HG02852 (cell line): ENCODE data around the gene FBXO47.
"Not testable (repeated sequence)": the region's sequence is repeated elsewhere in the genome, so short reads cannot be mapped to it uniquely, and the experiment has no call there.

Experiments
- ATAC-seq: cut with Tn5 transposase; IDR thresholded peaks from one replicate; pipeline ENCODE4 v1.9.1; 2021; ENCODE audit warnings: mild to moderate bottlenecking, moderate library complexity; ENCODE audit not compliant: unreplicated experiment

FBXO47 gene

GRCh38 chr17:38922538-38923297 lies 44.5 kb downstream of the FBXO47 start:
- ATAC-seq = no peak

GRCh38 chr17:38921756-38922411 lies 45.3 kb downstream of the FBXO47 start:
- no peak for ATAC-seq

- no peak for ATAC-seq
These were observed 46.6 kb downstream of the FBXO47 start for GRCh38 chr17:38920374-38921291.

- ATAC-seq = no peak
These were observed 47.7 kb downstream of the FBXO47 start for GRCh38 chr17:38919316-38920078.

- no peak for ATAC-seq
These were observed 48.3 kb downstream of the FBXO47 start for GRCh38 chr17:38918916-38919315.

- no peak for ATAC-seq
These were observed 48.9 kb downstream of the FBXO47 start for GRCh38 chr17:38918129-38918913.

GRCh38 chr17:38917259-38917658 lies 49.9 kb downstream of the FBXO47 start:
- no peak for ATAC-seq

GRCh38 chr17:38916771-38917170 lies 50.4 kb downstream of the FBXO47 start:
- ATAC-seq = no peak

- ATAC-seq = no peak
These were observed 51.6 kb downstream of the FBXO47 start for GRCh38 chr17:38915639-38915995.

- ATAC-seq = no peak
These were observed 52.2 kb downstream of the FBXO47 start for GRCh38 chr17:38914741-38915638.

- ATAC-seq = no peak
These were observed 54.9 kb downstream of the FBXO47 start for GRCh38 chr17:38912221-38912813.

- not testable (repeated sequence) for ATAC-seq
These were observed 55.5 kb downstream of the FBXO47 start for GRCh38 chr17:38911731-38912081.

- no peak for ATAC-seq
These were observed 56.0 kb downstream of the FBXO47 start for GRCh38 chr17:38911081-38911730.

- no peak for ATAC-seq
These were observed 56.9 kb downstream of the FBXO47 start for GRCh38 chr17:38910325-38910724.

- ATAC-seq = no peak
These were observed 58.5 kb downstream of the FBXO47 start for GRCh38 chr17:38908676-38909181.

GRCh38 chr17:38907930-38908675 lies 59.1 kb downstream of the FBXO47 start:
- ATAC-seq = no peak
